ENCODE data around the gene BEST2. TPM values are rescaled to one million over a fixed set of nuclear protein-coding genes. Genes with fewer than 3 reads are reported as not detected.

BEST2 gene
- total and polyA plus RNA-seq, 4 donors = 0.24 TPM; not detected in 3

GRCh38 chr19:12766051-12766521, 14.5 kb downstream of the BEST2 start:
- peak overlapping the region; percentile 67 for H3K27ac ChIP-seq (ENCODE audit: low read depth, low read length)
- 4% methylated on average over 29 of the region's 30 CpGs for WGBS (ENCODE audit: insufficient coverage)

GRCh38 chr19:12767150-12767549, 15.6 kb downstream of the BEST2 start:
- Histone ChIP-seq H3K9me3 (ENCODE audit: control insufficient read depth, insufficient read depth, low read length) (no peaks in the 10 kb centered on the region), H3K27me3 (ENCODE audit: control insufficient read depth, insufficient read depth, low read length) (no peaks in the 10 kb centered on the region), H3K4me1 (ENCODE audit: control insufficient read depth, insufficient read depth, low read length) (peaks cover 3% of the 10 kb centered on the region), H3K27ac (ENCODE audit: low read depth, low read length) (no peak overlapping the region), H3K4me3 (ENCODE audit: low read depth, low read length) (no peak overlapping the region), H3K36me3 (ENCODE audit: control insufficient read depth, insufficient read depth, low read length) (peaks cover 72% of the 10 kb centered on the region)
- DNase-seq (ENCODE audit: low read depth in 4 of 6, low spot score in 6 of 6) = no peak
- WGBS (ENCODE audit: insufficient coverage) = 90% methylated on average over 11 of the region's 11 CpGs

More at GRCh38 chr19:12766051-12766521, 14.5 kb downstream of the BEST2 start:
- Histone ChIP-seq H3K27me3 (ENCODE audit: control insufficient read depth, insufficient read depth, low read length) (no peaks in the 10 kb centered on the region), H3K4me1 (ENCODE audit: control insufficient read depth, insufficient read depth, low read length) (peaks cover 3% of the 10 kb centered on the region), H3K36me3 (ENCODE audit: control insufficient read depth, insufficient read depth, low read length) (peaks cover 70% of the 10 kb centered on the region), H3K4me3 (ENCODE audit: low read depth, low read length) (peak overlapping the region; percentile 51), H3K9me3 (ENCODE audit: control insufficient read depth, insufficient read depth, low read length) (no peaks in the 10 kb centered on the region)
- DNase-seq (ENCODE audit: low read depth in 4 of 6, low spot score in 6 of 6) = peak in 2 of 6 donors; percentile 86 to 87

GRCh38 chr19:12767666-12768065, 16.1 kb downstream of the BEST2 start:
- no peaks in the 10 kb centered on the region for H3K27me3 ChIP-seq (ENCODE audit: control insufficient read depth, insufficient read depth, low read length)
- no peak overlapping the region for H3K4me3 ChIP-seq (ENCODE audit: low read depth, low read length)
- 92% methylated on average over 15 of the region's 15 CpGs for WGBS (ENCODE audit: insufficient coverage)
- peaks cover 70% of the 10 kb centered on the region for H3K36me3 ChIP-seq (ENCODE audit: control insufficient read depth, insufficient read depth, low read length)
- DNase-seq (ENCODE audit: low read depth in 4 of 6, low spot score in 6 of 6) = no peak
- no peak overlapping the region for H3K27ac ChIP-seq (ENCODE audit: low read depth, low read length)
- H3K9me3 ChIP-seq (ENCODE audit: control insufficient read depth, insufficient read depth, low read length) = no peaks in the 10 kb centered on the region
- H3K4me1 ChIP-seq (ENCODE audit: control insufficient read depth, insufficient read depth, low read length) = peaks cover 3% of the 10 kb centered on the region

- H3K27ac ChIP-seq (ENCODE audit: low read depth, low read length) = no peak overlapping the region
- DNase-seq (ENCODE audit: low read depth in 4 of 6, low spot score in 6 of 6) = peak in 1 of 6 donors; percentile 65
- no peaks in the 10 kb centered on the region for H3K27me3 ChIP-seq (ENCODE audit: control insufficient read depth, insufficient read depth, low read length)
- 17% methylated on average over 37 of the region's 37 CpGs for WGBS (ENCODE audit: insufficient coverage)
- no peaks in the 10 kb centered on the region for H3K9me3 ChIP-seq (ENCODE audit: control insufficient read depth, insufficient read depth, low read length)
- no peak overlapping the region for H3K4me3 ChIP-seq (ENCODE audit: low read depth, low read length)
- H3K36me3 ChIP-seq (ENCODE audit: control insufficient read depth, insufficient read depth, low read length) = peaks cover 55% of the 10 kb centered on the region
- peaks cover 8% of the 10 kb centered on the region for H3K4me1 ChIP-seq (ENCODE audit: control insufficient read depth, insufficient read depth, low read length)
Measured at GRCh38 chr19:12769689-12770088, 18.1 kb downstream of the BEST2 start.

- peaks cover 44% of the 10 kb centered on the region for H3K36me3 ChIP-seq (ENCODE audit: control insufficient read depth, insufficient read depth, low read length)
- no peak for DNase-seq (ENCODE audit: low read depth in 4 of 6, low spot score in 6 of 6)
Measured at GRCh38 chr19:12770922-12771321, 19.3 kb downstream of the BEST2 start.

GRCh38 chr19:12772323-12772722, 20.7 kb downstream of the BEST2 start:
- Histone ChIP-seq H3K9me3 (ENCODE audit: control insufficient read depth, insufficient read depth, low read length) (no peaks in the 10 kb centered on the region), H3K36me3 (ENCODE audit: control insufficient read depth, insufficient read depth, low read length) (peaks cover 33% of the 10 kb centered on the region), H3K27me3 (ENCODE audit: control insufficient read depth, insufficient read depth, low read length) (no peaks in the 10 kb centered on the region), H3K27ac (ENCODE audit: low read depth, low read length) (no peak overlapping the region), H3K4me1 (ENCODE audit: control insufficient read depth, insufficient read depth, low read length) (peaks cover 20% of the 10 kb centered on the region), H3K4me3 (ENCODE audit: low read depth, low read length) (no peak overlapping the region)
- 83% methylated on average over 2 of the region's 4 CpGs for WGBS (ENCODE audit: insufficient coverage)
- no peak for DNase-seq (ENCODE audit: low read depth in 4 of 6, low spot score in 6 of 6)

More at GRCh38 chr19:12770922-12771321, 19.3 kb downstream of the BEST2 start:
- Histone ChIP-seq H3K4me3 (ENCODE audit: low read depth, low read length) (no peak overlapping the region), H3K27ac (ENCODE audit: low read depth, low read length) (no peak overlapping the region), H3K4me1 (ENCODE audit: control insufficient read depth, insufficient read depth, low read length) (peaks cover 14% of the 10 kb centered on the region), H3K9me3 (ENCODE audit: control insufficient read depth, insufficient read depth, low read length) (no peaks in the 10 kb centered on the region), H3K27me3 (ENCODE audit: control insufficient read depth, insufficient read depth, low read length) (no peaks in the 10 kb centered on the region)
- WGBS (ENCODE audit: insufficient coverage) = 99% methylated on average over 6 of the region's 13 CpGs

GRCh38 chr19:12773571-12773970, 22.0 kb downstream of the BEST2 start:
- no peak overlapping the region for H3K27ac ChIP-seq (ENCODE audit: low read depth, low read length)
- WGBS (ENCODE audit: insufficient coverage) = 92% methylated on average over 2 of the region's 2 CpGs
- peaks cover 26% of the 10 kb centered on the region for H3K36me3 ChIP-seq (ENCODE audit: control insufficient read depth, insufficient read depth, low read length)
- no peak overlapping the region for H3K4me3 ChIP-seq (ENCODE audit: low read depth, low read length)
- peaks cover 33% of the 10 kb centered on the region for H3K4me1 ChIP-seq (ENCODE audit: control insufficient read depth, insufficient read depth, low read length)
- no peaks in the 10 kb centered on the region for H3K27me3 ChIP-seq (ENCODE audit: control insufficient read depth, insufficient read depth, low read length)
- no peak for DNase-seq (ENCODE audit: low read depth in 4 of 6, low spot score in 6 of 6)
- no peaks in the 10 kb centered on the region for H3K9me3 ChIP-seq (ENCODE audit: control insufficient read depth, insufficient read depth, low read length)

- H3K27ac ChIP-seq (ENCODE audit: low read depth, low read length) = peak within 1 kb of the TSS; percentile 61
- peaks cover 24% of the 10 kb centered on the region for H3K36me3 ChIP-seq (ENCODE audit: control insufficient read depth, insufficient read depth, low read length)
- H3K4me1 ChIP-seq (ENCODE audit: control insufficient read depth, insufficient read depth, low read length) = peaks cover 42% of the 10 kb centered on the region
- peak in 1 of 6 donors; percentile 74 for DNase-seq (ENCODE audit: low read depth in 4 of 6, low spot score in 6 of 6)
- peak within 1 kb of the TSS; percentile 85 for H3K4me3 ChIP-seq (ENCODE audit: low read depth, low read length)
- H3K9me3 ChIP-seq (ENCODE audit: control insufficient read depth, insufficient read depth, low read length) = no peaks in the 10 kb centered on the region
- 10% methylated on average over 52 of the region's 58 CpGs for WGBS (ENCODE audit: insufficient coverage)
- no peaks in the 10 kb centered on the region for H3K27me3 ChIP-seq (ENCODE audit: control insufficient read depth, insufficient read depth, low read length)
Measured at GRCh38 chr19:12774588-12775555, 23.3 kb downstream of the BEST2 start, which contains the start of gene HOOK2. TSS of gene HOOK2 (minus strand) at chr19:12775552. CDS start at chr19:12775449, 103 bp downstream.

GRCh38 chr19:12777217-12778016, 25.8 kb downstream of the BEST2 start:
- WGBS (ENCODE audit: insufficient coverage) = 4% methylated on average over 29 of the region's 43 CpGs
- Histone ChIP-seq H3K27ac (ENCODE audit: low read depth, low read length) (peak overlapping the region; percentile 93), H3K4me1 (ENCODE audit: control insufficient read depth, insufficient read depth, low read length) (peaks cover 51% of the 10 kb centered on the region)

More at GRCh38 chr19:12777217-12778016, 25.8 kb downstream of the BEST2 start:
- H3K9me3 ChIP-seq (ENCODE audit: control insufficient read depth, insufficient read depth, low read length) = no peaks in the 10 kb centered on the region
- DNase-seq (ENCODE audit: low read depth in 4 of 6, low spot score in 6 of 6) = peak in 3 of 6 donors; percentile 63 to 93 (median 91)
- H3K27me3 ChIP-seq (ENCODE audit: control insufficient read depth, insufficient read depth, low read length) = no peaks in the 10 kb centered on the region
- peak overlapping the region; percentile 69 for H3K4me3 ChIP-seq (ENCODE audit: low read depth, low read length)
- peaks cover 3% of the 10 kb centered on the region for H3K36me3 ChIP-seq (ENCODE audit: control insufficient read depth, insufficient read depth, low read length)

All from spinal cord (tissue), 10 donors.